ENCODE results near the gene PTAFR.
A peak's percentile ranks its signal among the peaks of the same experiment; 100 is the strongest.

The PTAFR gene

DNA sequence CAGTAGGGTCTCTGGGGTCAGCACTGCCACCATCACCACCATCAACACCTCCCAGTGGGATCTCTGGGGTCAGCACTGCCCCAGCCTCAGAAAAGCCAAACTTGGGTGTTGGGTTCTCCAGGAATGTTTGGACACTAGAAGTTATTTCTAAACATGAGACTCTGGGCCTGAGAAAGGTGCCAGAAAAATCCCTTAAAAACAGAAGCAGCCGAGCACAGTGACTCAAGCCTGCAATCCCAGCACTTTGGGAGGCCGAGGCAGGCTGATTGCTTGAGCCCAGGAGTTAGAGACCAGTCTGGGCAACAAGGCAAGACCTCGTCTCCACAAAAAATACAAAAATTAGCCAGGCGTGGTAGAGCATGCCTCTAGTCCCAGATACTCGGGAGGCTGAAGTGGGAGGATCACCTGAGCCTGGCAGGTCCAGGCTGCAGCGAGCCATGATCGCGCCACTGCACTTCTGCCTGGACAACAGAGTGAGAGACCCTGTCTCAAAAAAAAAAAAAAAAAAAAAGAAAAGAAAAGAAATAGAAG is 470 bp downstream of the PTAFR start:
- no peak for ATAC-seq

DNA sequence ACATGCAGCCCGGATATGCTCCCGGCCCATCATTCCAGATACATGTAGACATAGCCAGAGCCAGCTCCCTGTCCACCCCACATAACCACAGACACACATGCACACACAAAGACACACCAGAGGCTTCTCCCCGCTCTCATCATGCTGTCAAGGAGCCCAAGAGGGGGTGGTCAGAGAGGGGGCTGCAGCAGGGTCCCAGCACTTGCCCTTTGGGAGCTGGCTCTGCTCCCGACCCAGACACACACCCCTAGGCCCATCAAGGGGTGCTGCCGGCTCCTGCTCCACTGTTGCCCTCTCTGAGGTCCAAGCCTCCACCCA is 2.6 kb downstream of the PTAFR start:
- no peak for ATAC-seq

GRCh38 chr1:28173151-28173979 is 3.1 kb downstream of the PTAFR start:
- ATAC-seq = no peak

DNA sequence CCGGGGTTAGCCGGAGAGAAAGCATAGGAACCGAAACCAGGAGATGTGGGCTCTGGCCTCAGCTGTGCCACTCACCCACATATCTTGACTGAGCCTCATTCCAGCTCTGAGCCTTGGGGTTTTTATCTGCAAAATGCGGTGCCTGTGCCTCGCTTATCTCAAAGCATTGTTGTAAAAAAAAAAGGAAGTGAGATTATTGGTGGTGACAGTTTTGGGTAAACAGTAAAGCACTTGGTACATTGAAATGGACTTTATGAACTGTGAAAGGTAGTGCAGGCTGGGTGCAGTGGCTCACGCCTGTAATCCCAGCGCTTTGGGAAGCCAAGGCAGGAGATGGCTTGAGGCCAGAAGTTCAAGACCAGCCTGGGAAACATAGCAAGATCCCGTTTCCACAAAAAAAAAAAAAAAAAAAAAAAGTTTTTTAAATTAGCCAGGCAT is 3.8 kb downstream of the PTAFR start:
- ATAC-seq = peak; percentile 21 to 33

DNA sequence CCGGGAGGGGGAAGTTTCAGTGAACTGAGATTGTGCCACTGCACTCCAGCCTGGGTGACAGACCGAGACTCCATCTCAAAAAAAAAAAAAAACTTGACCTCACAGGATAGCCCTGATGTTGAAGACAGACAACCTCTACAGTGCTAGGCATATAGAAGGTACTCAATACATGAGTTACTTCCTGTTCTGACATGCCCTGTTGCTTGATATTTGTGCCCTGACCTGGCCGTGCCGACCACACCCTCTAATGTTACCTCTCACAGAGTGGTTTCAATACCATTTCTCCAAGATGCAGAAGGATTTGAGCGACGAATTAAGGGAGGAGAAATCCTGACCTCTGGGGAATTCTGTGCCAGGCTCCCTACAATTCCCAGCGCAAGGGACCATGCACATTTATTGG is 5.2 kb downstream of the PTAFR start:
- ATAC-seq = no peak

DNA sequence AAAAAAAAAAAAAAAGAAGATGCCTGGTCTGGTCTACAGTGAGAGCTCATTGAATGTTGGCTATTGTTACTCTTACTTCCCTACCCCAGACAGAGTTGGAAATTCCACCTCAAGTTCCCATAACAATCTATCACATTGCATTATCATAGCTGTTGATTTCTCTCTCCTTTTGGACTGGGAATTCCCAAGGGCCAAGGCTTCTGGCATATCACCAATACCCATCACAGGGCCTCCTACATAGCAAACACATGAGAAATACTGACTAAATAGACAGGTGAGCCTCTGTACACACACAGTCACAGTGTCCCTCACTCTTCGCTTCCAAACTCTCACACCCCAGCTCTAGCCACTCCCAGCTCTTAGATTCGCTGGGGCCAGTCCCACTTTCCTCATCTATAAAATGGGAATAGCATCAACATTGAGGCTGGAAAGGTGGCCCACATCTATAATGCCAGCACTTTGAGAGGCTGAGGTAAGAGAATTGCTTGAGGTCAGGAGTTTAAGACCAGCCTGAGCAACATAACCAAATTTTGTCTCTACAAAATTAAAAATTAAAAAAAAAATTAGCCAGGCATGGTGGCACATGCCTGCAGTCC is 6.4 kb downstream of the PTAFR start:
- ATAC-seq = no peak

DNA sequence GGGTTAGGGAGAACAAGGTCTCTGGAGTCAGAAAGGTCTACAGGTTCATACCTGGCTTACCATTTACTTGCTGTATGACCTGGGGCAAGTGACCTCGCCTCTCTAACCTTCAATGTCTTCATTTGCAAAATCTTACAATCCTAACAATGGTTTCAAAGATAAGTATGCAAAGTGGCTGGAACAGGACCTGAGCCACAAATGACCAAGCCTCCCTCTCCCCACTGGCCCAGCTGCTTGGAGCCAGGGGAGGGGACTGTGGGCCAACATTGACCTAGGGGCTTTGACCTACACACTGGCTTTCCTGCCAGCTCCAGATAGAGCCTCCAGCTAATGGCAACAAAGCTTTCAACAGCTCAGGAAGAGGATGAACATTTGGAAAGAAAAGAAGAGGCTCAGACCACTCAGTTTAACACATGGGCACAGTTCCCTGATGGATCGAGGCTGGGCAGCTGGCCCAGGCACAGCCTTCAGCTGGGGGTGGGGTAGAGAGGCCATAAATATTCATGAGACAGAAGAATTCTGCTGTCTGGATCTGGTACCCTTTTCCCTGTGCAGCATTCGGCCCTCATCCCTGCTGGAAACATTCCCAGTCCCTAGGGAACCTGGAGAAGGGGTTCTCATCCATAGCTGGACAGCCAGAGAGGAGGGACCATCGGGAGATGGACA is 12.9 kb downstream of the PTAFR start:
- no peak for ATAC-seq

- ATAC-seq = no peak
Measured at GRCh38 chr1:28162151-28162550, 14.3 kb downstream of the PTAFR start.

DNA sequence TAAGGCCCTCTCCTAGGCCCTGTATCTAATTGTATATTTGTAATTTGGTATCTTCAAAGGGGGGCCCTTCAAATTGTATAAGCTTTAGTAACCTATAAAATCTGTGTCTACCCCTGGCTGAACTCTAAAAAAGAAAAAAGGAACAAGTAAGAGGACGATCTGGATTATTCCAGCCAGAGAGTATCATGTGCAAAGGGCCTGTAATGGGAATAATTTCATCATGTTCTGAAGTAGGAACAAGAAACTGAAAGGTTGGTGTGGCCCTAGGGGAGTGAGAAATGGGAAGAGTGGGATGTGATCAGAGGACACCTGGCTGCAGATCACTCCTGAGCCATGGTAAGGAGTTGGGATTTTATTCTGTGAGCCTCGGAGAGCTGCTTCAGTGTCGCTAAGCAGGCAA is 14.7 kb downstream of the PTAFR start:
- no peak for ATAC-seq

DNA sequence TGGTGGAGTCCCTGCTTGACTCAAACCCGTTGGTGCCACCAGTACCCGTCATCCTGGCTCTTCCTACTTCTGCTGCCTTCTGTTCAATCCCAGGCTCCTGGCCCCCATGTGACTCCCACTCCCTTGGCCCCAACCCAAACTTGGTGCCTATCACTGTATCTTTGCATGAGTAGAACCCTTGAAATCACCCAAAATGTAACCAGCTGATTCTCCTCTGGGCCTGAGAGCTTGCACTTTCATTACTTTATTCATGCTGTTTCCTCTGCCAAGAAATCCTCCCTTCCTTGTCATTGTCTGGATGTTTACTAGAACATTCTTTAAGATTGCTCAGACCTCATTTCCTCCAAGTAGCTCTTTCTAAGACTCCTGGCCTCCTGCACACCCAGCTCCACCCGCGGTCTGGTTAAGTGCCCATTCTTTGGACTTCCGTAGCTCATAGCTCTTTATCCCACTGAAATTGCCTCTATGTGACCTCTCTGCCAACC is 15.7 kb downstream of the PTAFR start:
- no peak for ATAC-seq

GRCh38 chr1:28159680-28160079 is 16.8 kb downstream of the PTAFR start:
- no peak for ATAC-seq

DNA sequence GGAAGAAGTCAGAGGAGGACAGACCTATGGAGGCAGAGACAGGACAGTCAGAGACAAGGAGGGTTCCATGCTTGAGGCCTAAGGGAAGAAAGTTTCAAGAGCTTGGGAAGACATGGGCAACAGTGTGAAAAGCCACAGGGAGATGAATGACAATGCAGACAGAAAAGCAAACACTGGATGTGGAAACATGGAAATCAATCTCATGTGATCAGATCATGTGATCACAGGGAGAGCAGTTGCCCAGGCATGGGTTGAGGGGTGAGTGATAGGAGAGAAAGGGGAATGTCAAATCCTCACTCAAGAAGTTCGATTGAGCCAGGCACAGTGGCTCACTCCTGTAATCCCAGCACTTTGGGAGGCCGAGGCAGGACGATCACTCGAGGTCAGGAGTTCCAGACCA is 17.2 kb downstream of the PTAFR start:
- no peak for ATAC-seq

DNA sequence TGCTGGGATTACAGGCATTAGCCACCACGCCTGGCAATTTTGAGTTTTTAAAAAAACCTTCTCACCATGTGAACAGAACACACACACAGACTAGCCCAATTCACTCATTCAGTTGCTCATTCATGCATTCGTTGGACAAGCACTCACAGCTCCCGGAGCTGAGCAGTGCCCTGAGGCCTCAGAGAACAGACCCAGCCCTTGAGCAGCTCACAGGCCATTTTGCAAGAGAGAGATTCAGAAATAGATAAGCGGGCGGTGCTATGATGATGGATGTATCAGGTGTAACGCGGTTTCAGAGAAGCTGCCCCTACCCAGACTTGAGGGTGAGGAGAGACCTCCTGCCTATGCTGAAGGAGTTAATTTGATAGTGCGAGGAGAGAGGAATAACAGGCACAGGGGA is 18.6 kb downstream of the PTAFR start:
- ATAC-seq = no peak

GRCh38 chr1:28156821-28157220 is 19.7 kb downstream of the PTAFR start:
- ATAC-seq = no peak

DNA sequence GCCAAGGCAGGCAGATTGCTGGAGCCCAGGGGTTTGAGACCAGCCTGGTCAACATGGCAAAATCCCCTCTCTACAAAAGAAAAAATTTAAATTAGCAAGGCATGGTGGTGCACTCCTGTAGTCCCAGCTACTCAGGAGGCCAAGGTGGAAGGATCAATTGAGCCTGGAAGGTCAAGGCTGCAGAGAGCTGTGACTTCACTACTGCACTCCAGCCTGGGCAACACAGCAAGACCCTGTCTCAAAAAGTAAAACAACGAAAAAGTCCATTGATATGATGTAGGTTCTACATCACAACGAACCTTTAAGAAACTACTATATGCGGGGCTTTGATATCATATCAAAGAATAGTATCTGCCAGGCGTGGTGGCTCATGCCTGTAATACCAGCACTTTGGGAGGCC is 20.9 kb downstream of the PTAFR start:
- ATAC-seq = no peak

GRCh38 chr1:28154078-28154594 is 22.4 kb downstream of the PTAFR start:
- ATAC-seq = no peak

DNA sequence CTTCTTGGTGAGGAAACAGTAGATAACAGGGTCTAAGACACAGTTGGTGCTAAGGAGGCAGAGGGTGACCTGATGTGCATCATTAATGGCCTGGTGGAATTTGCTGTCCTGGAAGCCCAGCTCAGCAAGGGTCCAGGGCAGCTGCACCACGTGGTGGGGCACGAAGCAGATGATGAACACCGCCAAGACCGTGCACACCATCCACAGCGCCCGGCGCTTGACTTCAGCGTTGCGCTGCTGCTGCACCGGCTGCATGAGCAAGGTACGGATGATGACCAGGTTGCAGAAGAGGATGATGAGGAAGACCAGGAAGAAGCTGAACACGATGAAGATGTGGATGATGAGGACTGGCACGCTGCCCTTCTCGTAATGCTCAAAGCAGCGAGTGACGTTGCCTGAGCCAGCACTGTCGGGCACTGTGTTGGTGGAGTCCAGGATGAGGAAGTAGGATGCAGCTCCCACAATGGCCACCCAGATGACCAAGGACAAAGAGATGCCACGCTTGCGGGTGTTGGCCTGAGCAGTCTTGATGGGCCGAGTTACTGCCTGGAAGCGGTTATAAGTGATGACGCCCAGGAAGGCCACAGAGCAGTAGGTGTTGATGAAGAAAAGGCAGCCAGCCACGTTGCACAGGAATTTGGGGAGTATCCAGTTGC is 26.2 kb downstream of the PTAFR start:
- no peak for ATAC-seq

- no peak for ATAC-seq
Measured at GRCh38 chr1:28148880-28149195, 27.7 kb downstream of the PTAFR start.

- no peak for ATAC-seq
Measured at GRCh38 chr1:28147264-28148094, 29.0 kb downstream of the PTAFR start.

DNA sequence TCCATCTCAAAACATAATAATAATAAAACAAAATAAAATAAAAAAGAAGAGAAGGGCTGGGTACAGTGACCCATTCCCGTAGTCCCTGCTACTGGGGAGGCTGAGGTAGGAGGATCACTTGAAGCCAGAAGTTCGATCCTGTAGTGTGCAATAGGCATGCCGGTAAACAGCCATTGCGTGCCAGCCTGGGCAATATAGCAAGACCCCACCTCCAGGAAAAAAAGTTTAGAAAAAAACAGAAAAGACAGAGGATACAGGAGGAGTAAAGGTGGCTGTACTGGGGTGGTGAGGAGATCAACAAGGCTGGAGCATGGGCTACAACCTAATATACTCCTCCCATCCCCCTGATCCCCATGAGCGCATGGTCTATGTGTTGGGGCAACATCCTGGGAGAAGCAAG is 30.8 kb downstream of the PTAFR start:
- ATAC-seq = no peak

GRCh38 chr1:28144203-28145135 is 32.0 kb downstream of the PTAFR start:
- ATAC-seq = peak; percentile 98 to 99

All from activated CD4-positive, CD25-positive, alpha-beta regulatory T cell treated with anti-CD3 and anti-CD28 coated beads, Interleukin-2, amount 50 U/mL, for 24 hours (primary cell).